ENCODE results near the gene ZNF217.

GRCh38 chr20:53581444-53582250 lies 12.0 kb downstream of the ZNF217 start:
- TF ChIP-seq POLR2AphosphoS5 (IDR thresholded peaks at IDR 0.05; ENCODE audit: low read depth, low read length) (no peak; the same call in 1 of the 2 replicates), CTCF (IDR thresholded peaks at IDR 0.05) (no peak), SIN3A (IDR thresholded peaks at IDR 0.05; ENCODE audit: borderline replicate concordance, insufficient read depth, low read depth, low read length) (peak; percentile 73; the same call in 1 of the 2 replicates), REST (IDR thresholded peaks at IDR 0.05; ENCODE audit: insufficient read depth in 1 of 2, low read depth in 2 of 2, low read length in 1 of 2) (no peak), TCF7L2 (IDR thresholded peaks at IDR 0.05; ENCODE audit: low read depth, low read length) (no peak; the same call in 1 of the 2 replicates)
